Measurements from ENCODE around the gene IKBKE.

IKBKE gene

GRCh38 chr1:206455289-206455665, 15.0 kb upstream of the IKBKE start:
- DNase-seq (ENCODE audit: low read depth) = no peak

GRCh38 chr1:206455666-206456344, 14.5 kb upstream of the IKBKE start:
- DNase-seq (ENCODE audit: low read depth) = no peak

- peak; percentile 76 for DNase-seq (ENCODE audit: low read depth)
These were observed 13.5 kb upstream of the IKBKE start for GRCh38 chr1:206456577-206457370.

GRCh38 chr1:206457408-206458120, 12.7 kb upstream of the IKBKE start:
- DNase-seq (ENCODE audit: low read depth) = peak; percentile 66

- no peak for DNase-seq (ENCODE audit: low read depth)
These were observed 10.6 kb upstream of the IKBKE start for GRCh38 chr1:206459703-206460102.

- no peak for DNase-seq (ENCODE audit: low read depth)
These were observed 9.3 kb upstream of the IKBKE start for GRCh38 chr1:206460836-206461426.

GRCh38 chr1:206461602-206462455, 8.4 kb upstream of the IKBKE start:
- DNase-seq (ENCODE audit: low read depth) = peak; percentile 74

- DNase-seq (ENCODE audit: low read depth) = no peak
These were observed 7.1 kb upstream of the IKBKE start for GRCh38 chr1:206463137-206463536.

- no peak for DNase-seq (ENCODE audit: low read depth)
These were observed 6.4 kb upstream of the IKBKE start for GRCh38 chr1:206463911-206464310.

GRCh38 chr1:206464456-206464964, 5.8 kb upstream of the IKBKE start:
- DNase-seq (ENCODE audit: low read depth) = peak; percentile 88

GRCh38 chr1:206465951-206466350, 4.3 kb upstream of the IKBKE start:
- no peak for DNase-seq (ENCODE audit: low read depth)

- DNase-seq (ENCODE audit: low read depth) = no peak
These were observed 3.2 kb upstream of the IKBKE start for GRCh38 chr1:206466840-206467649.

GRCh38 chr1:206467915-206468314, 2.4 kb upstream of the IKBKE start:
- DNase-seq (ENCODE audit: low read depth) = peak; percentile 49

GRCh38 chr1:206468571-206468970, 1.7 kb upstream of the IKBKE start:
- no peak for DNase-seq (ENCODE audit: low read depth)

GRCh38 chr1:206469411-206469932, 804 bp upstream of the IKBKE start:
- no peak for DNase-seq (ENCODE audit: low read depth)

GRCh38 chr1:206470692-206471414, 577 bp downstream of the IKBKE start:
- DNase-seq (ENCODE audit: low read depth) = peak; percentile 85

- no peak for DNase-seq (ENCODE audit: low read depth)
These were observed 1.1 kb downstream of the IKBKE start for GRCh38 chr1:206471415-206471801.

GRCh38 chr1:206472024-206472423, 1.7 kb downstream of the IKBKE start:
- DNase-seq (ENCODE audit: low read depth) = no peak

- DNase-seq (ENCODE audit: low read depth) = peak; percentile 86
These were observed 2.2 kb downstream of the IKBKE start for GRCh38 chr1:206472454-206472853.

GRCh38 chr1:206472886-206473285, 2.6 kb downstream of the IKBKE start:
- DNase-seq (ENCODE audit: low read depth) = no peak
